Ovary (tissue), 9 donors: ENCODE measurements around the gene DNLZ. TPM values are rescaled to one million over a fixed set of nuclear protein-coding genes. Genes with fewer than 3 reads are reported as not detected.

Source experiments
- DNase-seq, 5 donors: peaks; one replicate each; pipeline ENCODE4 v3.0.0-alpha.2; 2019 to 2020
- H3K27ac ChIP-seq, 2 donors: fragments of 200-600 bp; one replicate each; pipeline versions ENCODE4 v1.5.1 to v1.8.0; 2019 to 2022
- H3K27me3 ChIP-seq: fragments of 200-600 bp; one replicate; pipeline ENCODE4 v1.8.0; 2022
- H3K36me3 ChIP-seq: fragments of 200-600 bp; sonication (generic); one replicate; pipeline ENCODE4 v1.5.1; 2019
- H3K4me1 ChIP-seq: one replicate; pipeline ENCODE4 v1.8.1; 2013; ENCODE audit warnings: mild to moderate bottlenecking, moderate library complexity; ENCODE audit not compliant: insufficient read depth
- H3K4me3 ChIP-seq: fragments of 200-600 bp; sonication (generic); one replicate; pipeline ENCODE4 v1.5.1; 2017
- H3K9me3 ChIP-seq, 2 donors: fragments of 200-600 bp in 1 of 2; sonication (generic) in 1 of 2; one replicate each; pipeline versions ENCODE4 v1.5.1 to v1.8.1; 2013 to 2019; ENCODE audit warnings: mild to moderate bottlenecking in 1 of 2, moderate library complexity in 1 of 2
- CTCF ChIP-seq, 3 donors: fragments of 450-650 bp in 2 of 3; fragments of 200-600 bp in 1 of 3; IDR thresholded peaks; one replicate each; pipeline versions ENCODE4 v1.5.1 to v1.8.0; 2016 to 2022; ENCODE audit warnings: antibody characterized with exemption in 3 of 3, mild to moderate bottlenecking in 1 of 3
- EP300 ChIP-seq: sonication (generic); formaldehyde crosslinking; IDR thresholded peaks from one replicate; pipeline ENCODE4 v1.6.1; 2017; ENCODE audit warnings: antibody characterized with exemption
- POLR2A ChIP-seq: fragments of 450-650 bp; IDR thresholded peaks from one replicate; pipeline ENCODE4 v1.6.1; 2017; ENCODE audit warnings: antibody characterized with exemption, mild to moderate bottlenecking, moderate library complexity
- WGBS, 3 donors: extraction: QIAGEN DNeasy Blood & Tissue Kit in 1 of 3; methylation state at CpG; one replicate each; pipeline versions ENCODE4 v1.1.5 to v1.1.7; 2013 to 2017; 5-methylcytosine and 5-hydroxymethylcytosine counted together
- intact Hi-C, 4 donors: fragments of 100-400 bp; cut with DNase I; formaldehyde crosslinking; loops; one replicate each; pipeline versions ENCODE4 v1.11.0 to v1.15.1; 2022 to 2023
- polyA plus RNA-seq, 2 donors: library from polyadenylated mRNA; stranded (reverse); fragments of 200-250 nt in 1 of 2; fragments of 350-450 nt in 1 of 2; fragmentation: Illumina TruSeq in 1 of 2; extraction: RNeasy Lipid Tissue Mini Kit (QIAGEN cat#74804) in 1 of 2; gene quantifications; one replicate each; pipeline ENCODE4 v1.2.3, GENCODE V29; 2013 to 2014
- total RNA-seq, 7 donors: library from RNA; depleted of rRNA in 2 of 7; stranded (reverse); fragments of >200 nt in 2 of 7; fragmentation: NEBNext Ultra II Directional in 3 of 7; extraction: Animal tissue kit (Norgen Biotek cat#: 25700) in 3 of 7; gene quantifications; one replicate each; pipeline versions ENCODE4 v1.1.0 to v1.2.4, GENCODE V29; 2016 to 2023
- donor health status: DM: no; HTN: no; CAD: no; lungs with moderate emphysema.
- donor health status: DM: no; HTN: no; CAD: no.
- donor health status: Bipolar disorder and iron deficiency.
- donor health status: DM: yes; HTN: yes; CAD: no.
- donor health status: DM: no; HTN: no; CAD: no.
- donor health status: DM: yes; HTN: yes; CAD: no.

The DNLZ gene
- total and polyA plus RNA-seq, 9 donors: 1.8 to 33.3 (median 21.2) TPM

DNA sequence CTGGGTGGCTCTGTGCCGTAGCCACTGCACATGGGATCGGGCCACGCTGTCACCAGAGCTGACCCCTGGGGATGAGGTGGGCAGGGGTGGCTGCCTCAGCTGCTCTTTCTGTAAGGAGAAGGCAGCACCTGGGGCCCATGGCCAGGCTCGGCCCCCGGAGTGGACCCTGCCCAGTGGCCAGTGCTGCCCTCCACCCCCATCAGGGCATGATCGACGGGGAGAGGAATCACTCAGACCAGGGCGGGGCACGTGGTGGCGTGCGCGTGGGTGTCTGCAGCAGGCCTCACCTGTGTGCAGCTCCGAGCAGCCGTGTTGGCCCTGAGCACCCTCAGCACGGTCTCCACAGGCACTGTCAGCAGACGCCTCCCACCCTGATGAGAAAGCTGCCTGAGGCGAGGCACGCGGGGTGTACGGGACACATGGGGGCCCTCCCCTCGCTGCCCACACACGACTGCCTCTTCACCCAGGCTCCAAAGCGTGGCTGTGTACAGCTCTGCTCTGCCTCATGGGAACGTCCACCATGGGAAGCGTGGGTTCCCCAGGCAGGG lies 18.5 kb upstream of the DNLZ start:
- intact Hi-C loops: loop anchor here in 1 of 4 donors (10.0 kb wide), 1 partner anchor 237 kb away; no protein-coding TSS in a partner anchor
- Histone ChIP-seq H3K4me3 (no peak overlapping the region), H3K4me1 (no peaks in the 10 kb centered on the region), H3K27me3 (no peaks in the 10 kb centered on the region), H3K9me3 (no peaks in the 10 kb centered on the region), H3K36me3 (no peaks in the 10 kb centered on the region), H3K27ac (no peak overlapping the region)
- 84 to 90% (median 88%) methylated on average over 21 to 25 of the region's 25 CpGs for WGBS, 3 donors
- no peak for DNase-seq
- TF ChIP-seq CTCF (IDR thresholded peaks at IDR 0.05) (no peak), EP300 (no peak)

DNA sequence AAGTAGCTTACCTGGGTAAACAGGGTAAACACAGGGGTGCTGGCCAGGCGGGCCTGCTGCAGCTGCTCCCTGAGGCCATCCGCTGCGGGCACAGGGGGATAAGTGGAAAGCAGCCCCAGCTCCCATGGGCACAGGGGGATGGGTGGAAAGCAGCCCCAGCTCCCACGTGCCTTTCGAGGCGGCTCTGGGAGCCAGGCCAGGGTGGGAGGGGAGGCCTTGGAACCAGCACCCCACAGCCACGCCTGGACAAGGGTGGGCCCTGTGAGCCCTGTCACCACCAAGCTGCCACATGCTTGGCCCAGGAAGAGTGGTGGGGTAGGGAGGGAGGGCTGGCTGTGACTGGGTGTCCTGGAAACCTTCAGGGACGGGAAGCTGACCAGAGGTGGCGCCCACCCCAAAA lies 17.8 kb upstream of the DNLZ start:
- H3K27me3 ChIP-seq: no peaks in the 10 kb centered on the region
- intact Hi-C loops: loop anchor here in 1 of 4 donors (10.0 kb wide), 1 partner anchor 237 kb away; no protein-coding TSS in a partner anchor
- H3K4me1 ChIP-seq: no peaks in the 10 kb centered on the region
- H3K9me3 ChIP-seq: no peaks in the 10 kb centered on the region
- H3K27ac ChIP-seq: no peak overlapping the region
- no peak for DNase-seq
- TF ChIP-seq POLR2A (no peak), CTCF (IDR thresholded peaks at IDR 0.05) (no peak), EP300 (no peak)
- no peaks in the 10 kb centered on the region for H3K36me3 ChIP-seq
- H3K4me3 ChIP-seq: no peak overlapping the region
- WGBS, 3 donors: 55 to 63% (median 56%) methylated on average over 9 of the region's 9 CpGs

DNA sequence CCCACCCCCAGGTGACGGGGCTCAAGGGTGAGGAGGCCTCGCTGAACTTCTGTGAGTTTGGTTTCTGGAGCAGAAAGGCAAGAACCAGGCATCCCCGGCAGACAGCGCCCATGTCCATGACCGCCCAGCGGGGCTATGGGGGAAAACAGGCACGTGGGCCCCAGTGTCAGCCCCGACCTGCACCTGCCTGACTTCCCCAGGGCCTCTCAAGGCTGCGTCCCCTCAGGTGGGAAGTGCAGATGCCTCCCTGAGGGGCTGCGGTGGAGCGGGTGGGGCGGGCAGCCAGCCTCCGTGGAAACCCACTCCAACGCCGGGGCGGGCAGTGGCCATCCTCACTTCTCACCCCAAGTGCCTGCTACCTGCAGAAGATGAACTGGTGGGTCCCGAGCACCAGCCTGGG lies 16.8 kb upstream of the DNLZ start:
- no peaks in the 10 kb centered on the region for H3K9me3 ChIP-seq
- no peaks in the 10 kb centered on the region for H3K4me1 ChIP-seq
- TF ChIP-seq POLR2A: no peak
- no peak for TF ChIP-seq CTCF (IDR thresholded peaks at IDR 0.05)
- TF ChIP-seq EP300: no peak
- DNase-seq: no peak
- no peak overlapping the region for H3K27ac ChIP-seq
- no peaks in the 10 kb centered on the region for H3K27me3 ChIP-seq
- no peak overlapping the region for H3K4me3 ChIP-seq
- WGBS, 3 donors: 92 to 93% (median 92%) methylated on average over 17 of the region's 17 CpGs
- intact Hi-C loops: loop anchor here in 1 of 4 donors (10.0 kb wide), 1 partner anchor 236 kb away; no protein-coding TSS in a partner anchor
- no peaks in the 10 kb centered on the region for H3K36me3 ChIP-seq

DNA sequence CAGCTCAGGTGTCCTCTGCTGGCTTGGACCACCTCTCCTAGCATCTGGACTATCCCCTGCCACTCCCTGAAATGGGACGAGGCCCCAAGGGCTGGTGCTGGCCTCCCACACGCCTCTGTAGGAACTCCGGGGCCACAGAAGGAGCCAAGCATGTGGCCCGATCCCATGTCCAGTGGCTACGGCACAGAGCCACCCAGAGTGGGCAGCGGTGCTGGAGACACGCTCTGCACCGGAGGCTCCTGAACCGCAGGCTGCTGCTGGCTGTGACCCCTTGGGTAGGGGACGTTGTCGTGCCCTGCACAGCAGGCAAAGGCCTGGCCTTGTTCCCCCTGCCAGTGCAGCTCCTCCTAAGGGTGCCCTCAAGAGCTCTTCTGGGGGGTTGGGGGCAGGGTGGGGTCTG lies 16.3 kb upstream of the DNLZ start:
- 67 to 84% (median 81%) methylated on average over 9 to 11 of the region's 11 CpGs for WGBS, 3 donors
- no peak overlapping the region for H3K4me3 ChIP-seq
- H3K36me3 ChIP-seq: no peaks in the 10 kb centered on the region
- H3K27ac ChIP-seq: no peak overlapping the region
- no peaks in the 10 kb centered on the region for H3K9me3 ChIP-seq
- no peaks in the 10 kb centered on the region for H3K4me1 ChIP-seq
- no peaks in the 10 kb centered on the region for H3K27me3 ChIP-seq
- TF ChIP-seq EP300 (no peak), CTCF (IDR thresholded peaks at IDR 0.05) (no peak), POLR2A (no peak)
- intact Hi-C loops: loop anchor here in 1 of 4 donors (10.0 kb wide), 1 partner anchor 235 kb away; no protein-coding TSS in a partner anchor
- DNase-seq: no peak
